Lower leg skin (tissue), 4 donors: ENCODE results near the gene SYNGR3. TPM values are rescaled to one million over a fixed set of nuclear protein-coding genes. Genes with fewer than 3 reads are reported as not detected.
A peak's percentile ranks its signal among the peaks of the same experiment; 100 is the strongest.

Experiments
- DNase-seq, 2 donors: peaks; one replicate each; pipeline ENCODE4 v3.0.0-alpha.2; 2019; ENCODE audit warnings: low spot score in 2 of 2
- H3K4me3 ChIP-seq: fragments of 200-600 bp; sonication (generic); 2 replicates; pipeline ENCODE4 v1.5.1; 2017; ENCODE audit warnings: mild to moderate bottlenecking, low read depth; ENCODE audit not compliant: poor library complexity, severe bottlenecking
- POLR2A ChIP-seq, 2 donors: fragments of 450-650 bp; IDR thresholded peaks; one replicate each; pipeline ENCODE4 v1.6.1; 2016 to 2017; ENCODE audit warnings: antibody characterized with exemption in 2 of 2, mild to moderate bottlenecking in 1 of 2, moderate library complexity in 1 of 2
- WGBS, 2 donors: methylation state at CpG; one replicate each; pipeline ENCODE4 v1.1.5; 2018; 5-methylcytosine and 5-hydroxymethylcytosine counted together
- intact Hi-C: fragments of 100-400 bp; cut with DNase I; formaldehyde crosslinking; loops from one replicate; pipeline ENCODE4 v1.15.0; 2023; ENCODE audit warnings: low total_unique reads
- total RNA-seq, 4 donors: library from RNA; depleted of rRNA; stranded (reverse); fragments of >200 nt; gene quantifications; one replicate each; pipeline ENCODE4 v1.1.0, GENCODE V29; 2016
- TF ChIP-seq, protein P1 (sequence below), 3 donors: fragments of 450-650 bp; IDR thresholded peaks; one replicate each; pipeline ENCODE4 v1.5.1; 2016; ENCODE audit warnings: antibody characterized with exemption in 3 of 3, mild to moderate bottlenecking in 3 of 3, moderate library complexity in 2 of 3

The SYNGR3 gene
- total RNA-seq, 4 donors from 2014 or later, result 0.72 to 1.1 (median 0.78) TPM; not detected in 1

GRCh38 chr16:1971796-1972489 lies 17.8 kb upstream of the SYNGR3 start, which contains the start of gene TBL3:
TBL3 (plus strand) TSS chr16:1972053; CDS start chr16:1972165, 112 bp downstream.
- 0% methylated on average over 30 to 53 of the region's 78 CpGs for WGBS, 2 donors
- H3K4me3 ChIP-seq, result peak within 1 kb of the TSS; percentile 99
- intact Hi-C loops, result no loop called here
- peak; percentile 90 to 99 for DNase-seq
- TF ChIP-seq, protein P1, sequence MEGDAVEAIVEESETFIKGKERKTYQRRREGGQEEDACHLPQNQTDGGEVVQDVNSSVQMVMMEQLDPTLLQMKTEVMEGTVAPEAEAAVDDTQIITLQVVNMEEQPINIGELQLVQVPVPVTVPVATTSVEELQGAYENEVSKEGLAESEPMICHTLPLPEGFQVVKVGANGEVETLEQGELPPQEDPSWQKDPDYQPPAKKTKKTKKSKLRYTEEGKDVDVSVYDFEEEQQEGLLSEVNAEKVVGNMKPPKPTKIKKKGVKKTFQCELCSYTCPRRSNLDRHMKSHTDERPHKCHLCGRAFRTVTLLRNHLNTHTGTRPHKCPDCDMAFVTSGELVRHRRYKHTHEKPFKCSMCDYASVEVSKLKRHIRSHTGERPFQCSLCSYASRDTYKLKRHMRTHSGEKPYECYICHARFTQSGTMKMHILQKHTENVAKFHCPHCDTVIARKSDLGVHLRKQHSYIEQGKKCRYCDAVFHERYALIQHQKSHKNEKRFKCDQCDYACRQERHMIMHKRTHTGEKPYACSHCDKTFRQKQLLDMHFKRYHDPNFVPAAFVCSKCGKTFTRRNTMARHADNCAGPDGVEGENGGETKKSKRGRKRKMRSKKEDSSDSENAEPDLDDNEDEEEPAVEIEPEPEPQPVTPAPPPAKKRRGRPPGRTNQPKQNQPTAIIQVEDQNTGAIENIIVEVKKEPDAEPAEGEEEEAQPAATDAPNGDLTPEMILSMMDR (IDR thresholded peaks at IDR 0.05), result no peak
- TF ChIP-seq POLR2A (IDR thresholded peaks at IDR 0.05), result peak in 1 of 2 donors; percentile 86

GRCh38 chr16:1972490-1972877 lies 17.3 kb upstream of the SYNGR3 start:
- intact Hi-C loops, result no loop called here
- H3K4me3 ChIP-seq, result peak overlapping the region; percentile 99
- 2 to 5% methylated on average over 18 to 21 of the region's 22 CpGs for WGBS, 2 donors
- TF ChIP-seq POLR2A (IDR thresholded peaks at IDR 0.05), result no peak
- TF ChIP-seq, protein P1 (IDR thresholded peaks at IDR 0.05), result no peak
- no peak for DNase-seq

DNA sequence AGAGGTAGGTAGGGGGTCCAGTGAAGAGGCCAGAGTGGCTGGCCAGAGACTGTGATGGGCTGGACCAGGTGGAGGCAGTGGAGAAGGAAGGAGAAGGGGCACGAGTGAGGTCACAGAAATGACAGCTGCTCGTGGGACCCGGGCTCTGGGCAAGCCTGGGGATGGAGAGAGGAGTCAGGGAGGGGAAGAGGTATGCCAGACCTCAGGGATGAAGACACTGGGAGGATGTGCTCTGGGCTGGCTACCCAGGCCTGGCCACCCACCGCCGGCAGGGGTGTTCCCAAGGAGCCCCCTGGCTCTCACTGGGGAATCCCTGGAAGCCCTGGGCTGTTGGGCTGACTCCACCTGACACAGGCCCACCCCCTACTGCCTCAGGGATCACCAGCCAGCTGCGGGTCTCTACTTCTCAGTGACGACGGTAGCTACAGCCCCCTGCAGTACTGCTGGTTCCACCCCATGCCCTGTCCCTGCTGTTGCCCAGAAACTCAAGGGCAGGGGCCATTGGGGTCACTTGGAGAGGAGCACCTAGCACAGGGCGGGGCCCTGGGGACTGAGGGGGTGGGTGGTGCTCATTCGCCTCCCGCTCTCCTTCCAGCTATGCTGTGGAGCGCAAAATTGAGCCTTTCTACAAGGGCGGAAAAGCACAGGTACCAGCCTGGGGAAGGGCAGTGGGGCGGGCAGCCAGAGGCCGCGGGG lies 16.2 kb upstream of the SYNGR3 start:
- TF ChIP-seq POLR2A (IDR thresholded peaks at IDR 0.05), result no peak
- intact Hi-C loops, result no loop called here
- no peak overlapping the region for H3K4me3 ChIP-seq
- WGBS, 2 donors, result 85 to 88% methylated on average over 16 of the region's 16 CpGs
- no peak for DNase-seq

DNA sequence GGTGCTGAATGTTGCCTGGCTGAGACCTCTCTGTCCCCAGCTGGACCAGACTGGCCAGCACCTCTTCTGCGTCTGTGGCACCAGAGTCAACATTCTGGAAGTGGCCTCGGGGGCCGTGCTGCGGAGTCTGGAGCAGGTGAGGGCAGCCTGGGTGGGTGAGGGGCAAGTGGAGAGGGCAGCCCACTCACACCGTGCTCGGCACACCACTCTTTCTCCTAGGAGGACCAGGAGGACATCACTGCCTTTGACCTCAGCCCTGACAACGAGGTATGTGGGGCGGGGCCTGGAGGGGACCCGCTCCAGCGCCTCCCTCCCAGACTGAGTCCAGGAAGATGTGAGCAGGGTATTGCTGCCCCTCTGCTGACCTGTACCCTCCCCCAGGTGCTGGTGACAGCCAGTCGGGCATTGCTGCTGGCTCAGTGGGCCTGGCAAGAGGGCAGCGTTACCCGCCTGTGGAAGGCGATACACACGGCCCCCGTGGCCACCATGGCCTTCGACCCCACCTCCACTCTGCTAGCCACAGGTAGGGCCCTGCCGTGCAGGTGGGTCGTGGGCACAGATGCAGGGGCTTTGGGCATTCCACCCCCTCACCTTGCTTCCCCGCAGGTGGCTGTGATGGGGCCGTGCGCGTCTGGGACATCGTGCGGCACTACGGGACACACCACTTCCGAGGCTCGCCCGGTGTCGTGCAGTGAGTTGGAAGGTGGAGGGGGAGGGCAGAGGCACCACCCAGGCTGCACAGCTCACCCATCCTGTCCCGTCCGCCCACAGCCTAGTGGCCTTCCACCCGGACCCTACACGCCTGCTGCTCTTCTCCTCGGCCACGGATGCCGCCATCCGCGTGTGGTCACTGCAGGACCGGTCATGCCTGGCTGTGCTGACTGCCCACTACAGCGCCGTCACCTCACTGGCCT lies 15.4 kb upstream of the SYNGR3 start:
- intact Hi-C loops, result no loop called here
- no peak for DNase-seq
- H3K4me3 ChIP-seq, result no peak overlapping the region
- WGBS, 2 donors, result 90 to 94% methylated on average over 31 to 39 of the region's 42 CpGs
- TF ChIP-seq, protein P1 (IDR thresholded peaks at IDR 0.05), result no peak
- TF ChIP-seq POLR2A (IDR thresholded peaks at IDR 0.05), result no peak

GRCh38 chr16:1975432-1976215 lies 14.1 kb upstream of the SYNGR3 start:
- no peak overlapping the region for H3K4me3 ChIP-seq
- DNase-seq, result no peak
- TF ChIP-seq POLR2A (IDR thresholded peaks at IDR 0.05), result no peak
- TF ChIP-seq, protein P1 (IDR thresholded peaks at IDR 0.05), result no peak
- intact Hi-C loops, result no loop called here
- 90 to 94% methylated on average over 25 to 32 of the region's 33 CpGs for WGBS, 2 donors
